ENCODE data around the gene PRMT2. TPM values are rescaled to one million over a fixed set of nuclear protein-coding genes. Genes with fewer than 3 reads are reported as not detected.
"Not testable (repeated sequence)": the region's sequence is repeated elsewhere in the genome, so short reads cannot be mapped to it uniquely, and the experiment has no call there.

PRMT2 gene
- polyA plus RNA-seq, 4 donors: 55.7 to 77.0 (median 70.6) TPM

GRCh38 chr21:46675595-46676280 is 40.3 kb downstream of the PRMT2 start:
- Histone ChIP-seq H3K27ac (ENCODE audit: low read depth in 1 of 3, low read length in 2 of 3) (no peak overlapping the region), H3K36me3 (ENCODE audit: control insufficient read depth in 3 of 3, insufficient read depth in 2 of 3, low read depth in 1 of 3, low read length in 3 of 3) (no peaks in the 10 kb centered on the region), H3K4me3 (ENCODE audit: low read depth in 1 of 3, low read length in 3 of 3) (no peak overlapping the region), H3K4me1 (ENCODE audit: control insufficient read depth in 3 of 3, insufficient read depth in 2 of 3, low read depth in 1 of 3, low read length in 2 of 3) (no peaks in the 10 kb centered on the region), H3K9me3 (ENCODE audit: control insufficient read depth in 2 of 2, insufficient read depth in 1 of 2, low read depth in 1 of 2, low read length in 1 of 2) (no peaks in the 10 kb centered on the region), H3K27me3 (ENCODE audit: control insufficient read depth in 3 of 3, insufficient read depth in 3 of 3, low read length in 3 of 3) (no peaks in the 10 kb centered on the region)
- 54 to 66% (median 56%) methylated on average over 2 of the region's 2 CpGs for WGBS, 3 donors
- no peak for FAIRE-seq
- no peak for DNase-seq

GRCh38 chr21:46676542-46676941 is 41.1 kb downstream of the PRMT2 start:
- not testable (repeated sequence) for H3K27me3 ChIP-seq (ENCODE audit: control insufficient read depth in 3 of 3, insufficient read depth in 3 of 3, low read length in 3 of 3); H3K4me3 ChIP-seq (ENCODE audit: low read depth in 1 of 3, low read length in 3 of 3); H3K4me1 ChIP-seq (ENCODE audit: control insufficient read depth in 3 of 3, insufficient read depth in 2 of 3, low read depth in 1 of 3, low read length in 2 of 3); H3K27ac ChIP-seq (ENCODE audit: low read depth in 1 of 3, low read length in 2 of 3); FAIRE-seq; H3K9me3 ChIP-seq (ENCODE audit: control insufficient read depth in 2 of 2, insufficient read depth in 1 of 2, low read depth in 1 of 2, low read length in 1 of 2); DNase-seq; H3K36me3 ChIP-seq (ENCODE audit: control insufficient read depth in 3 of 3, insufficient read depth in 2 of 3, low read depth in 1 of 3, low read length in 3 of 3)
- 83 to 90% (median 90%) methylated on average over 2 of the region's 2 CpGs for WGBS, 3 donors

- not testable (repeated sequence) for H3K36me3 ChIP-seq (ENCODE audit: control insufficient read depth in 3 of 3, insufficient read depth in 2 of 3, low read depth in 1 of 3, low read length in 3 of 3); DNase-seq; H3K27ac ChIP-seq (ENCODE audit: low read depth in 1 of 3, low read length in 2 of 3); FAIRE-seq; H3K4me1 ChIP-seq (ENCODE audit: control insufficient read depth in 3 of 3, insufficient read depth in 2 of 3, low read depth in 1 of 3, low read length in 2 of 3); H3K27me3 ChIP-seq (ENCODE audit: control insufficient read depth in 3 of 3, insufficient read depth in 3 of 3, low read length in 3 of 3); H3K4me3 ChIP-seq (ENCODE audit: low read depth in 1 of 3, low read length in 3 of 3); H3K9me3 ChIP-seq (ENCODE audit: control insufficient read depth in 2 of 2, insufficient read depth in 1 of 2, low read depth in 1 of 2, low read length in 1 of 2)
- 73 to 83% (median 78%) methylated on average over 5 of the region's 5 CpGs for WGBS, 3 donors
These were observed 46.1 kb downstream of the PRMT2 start for GRCh38 chr21:46681593-46681992.

GRCh38 chr21:46698652-46699051 is 63.2 kb downstream of the PRMT2 start:
- not testable (repeated sequence) for H3K9me3 ChIP-seq (ENCODE audit: control insufficient read depth in 2 of 2, insufficient read depth in 1 of 2, low read depth in 1 of 2, low read length in 1 of 2); H3K4me3 ChIP-seq (ENCODE audit: low read depth in 1 of 3, low read length in 3 of 3); H3K27me3 ChIP-seq (ENCODE audit: control insufficient read depth in 3 of 3, insufficient read depth in 3 of 3, low read length in 3 of 3); H3K27ac ChIP-seq (ENCODE audit: low read depth in 1 of 3, low read length in 2 of 3); H3K36me3 ChIP-seq (ENCODE audit: control insufficient read depth in 3 of 3, insufficient read depth in 2 of 3, low read depth in 1 of 3, low read length in 3 of 3); H3K4me1 ChIP-seq (ENCODE audit: control insufficient read depth in 3 of 3, insufficient read depth in 2 of 3, low read depth in 1 of 3, low read length in 2 of 3); FAIRE-seq; DNase-seq
- WGBS, 3 donors: 83 to 100% (median 92%) methylated on average over 1 to 53 of the region's 81 CpGs

- not testable (repeated sequence) for FAIRE-seq; H3K36me3 ChIP-seq (ENCODE audit: control insufficient read depth in 3 of 3, insufficient read depth in 2 of 3, low read depth in 1 of 3, low read length in 3 of 3); H3K27ac ChIP-seq (ENCODE audit: low read depth in 1 of 3, low read length in 2 of 3); H3K4me1 ChIP-seq (ENCODE audit: control insufficient read depth in 3 of 3, insufficient read depth in 2 of 3, low read depth in 1 of 3, low read length in 2 of 3); H3K4me3 ChIP-seq (ENCODE audit: low read depth in 1 of 3, low read length in 3 of 3); DNase-seq; H3K27me3 ChIP-seq (ENCODE audit: control insufficient read depth in 3 of 3, insufficient read depth in 3 of 3, low read length in 3 of 3); H3K9me3 ChIP-seq (ENCODE audit: control insufficient read depth in 2 of 2, insufficient read depth in 1 of 2, low read depth in 1 of 2, low read length in 1 of 2)
- WGBS, 3 donors: 79 to 82% (median 79%) methylated on average over 33 to 41 of the region's 69 CpGs
These were observed 63.6 kb downstream of the PRMT2 start for GRCh38 chr21:46699104-46699503.

Other genes with a start within 250 kb of the PRMT2 start
- 10 to 100 TPM; 13.8 to 42.9 (median 22.8) TPM for gene DIP2A, start 176.8 kb upstream of the PRMT2 start, polyA plus RNA-seq
- gene S100B, start 30.6 kb upstream of the PRMT2 start, polyA plus RNA-seq: 10 to 100 TPM in 1 of 4 donors, 1 to 10 TPM in 2, not detected in 1; 4.3 to 14.2 (median 4.5) TPM

All from small intestine (tissue), 7 donors.